Neural cell (in vitro differentiated cells): ENCODE measurements around the gene NRG3.

ENCODE experiments used
- CTCF ChIP-seq: fragments of 450-650 bp; IDR thresholded peaks from 2 replicates; pipeline ENCODE4 v1.5.1; 2014; ENCODE audit warnings: antibody characterized with exemption, mild to moderate bottlenecking, moderate library complexity; ENCODE audit not compliant: poor library complexity, severe bottlenecking
- EP300 ChIP-seq: fragments of 450-650 bp; conservative IDR thresholded peaks from 2 replicates; pipeline ENCODE4 v1.6.1; 2014; ENCODE audit warnings: antibody characterized with exemption, mild to moderate bottlenecking, moderate library complexity; ENCODE audit not compliant: poor library complexity, severe bottlenecking
- POLR2AphosphoS5 ChIP-seq: IDR thresholded peaks from 2 replicates; pipeline ENCODE4 v1.6.1; 2012
- REST ChIP-seq: IDR thresholded peaks from 2 replicates; pipeline ENCODE4 v1.6.1; 2012; ENCODE audit warnings: borderline replicate concordance
- TAF1 ChIP-seq: IDR thresholded peaks from 2 replicates; pipeline ENCODE4 v1.6.1; 2012; ENCODE audit warnings: low read depth

- TF ChIP-seq CTCF (no peak), REST (no peak), EP300 (no peak), POLR2AphosphoS5 (no peak), TAF1 (no peak)
Measured at GRCh38 chr10:81848931-81849330, 26.1 kb upstream of the NRG3 start.
